Right forelimb (tissue), 1 donor: ENCODE data around the gene MXD4.

ENCODE experiments used
- DNase-seq: peaks from one replicate; pipeline ENCODE4 v3.0.0-alpha.2; 2018

The MXD4 gene

GRCh38 chr4:2291705-2292645 lies 30.1 kb upstream of the MXD4 start:
- DNase-seq, result peak; percentile 41

GRCh38 chr4:2290974-2291704 lies 29.2 kb upstream of the MXD4 start:
- DNase-seq, result peak; percentile 39

- DNase-seq, result peak; percentile 40
These were observed 28.6 kb upstream of the MXD4 start for GRCh38 chr4:2290488-2290887.

GRCh38 chr4:2289955-2290333 lies 28.0 kb upstream of the MXD4 start:
- peak; percentile 35 for DNase-seq

- DNase-seq, result peak; percentile 39
These were observed 27.5 kb upstream of the MXD4 start for GRCh38 chr4:2289311-2289954.

GRCh38 chr4:2288051-2288541 lies 26.2 kb upstream of the MXD4 start:
- peak; percentile 28 for DNase-seq

- peak; percentile 17 for DNase-seq
These were observed 25.6 kb upstream of the MXD4 start for GRCh38 chr4:2287594-2287915.

GRCh38 chr4:2286904-2287593 lies 25.1 kb upstream of the MXD4 start:
- DNase-seq, result peak; percentile 39

- peak; percentile 34 for DNase-seq
These were observed 23.9 kb upstream of the MXD4 start for GRCh38 chr4:2285613-2286381.

GRCh38 chr4:2284934-2285612 lies 23.2 kb upstream of the MXD4 start:
- DNase-seq, result peak; percentile 30

- peak; percentile 20 for DNase-seq
These were observed 22.4 kb upstream of the MXD4 start for GRCh38 chr4:2284161-2284933.

GRCh38 chr4:2283199-2283711 lies 21.3 kb upstream of the MXD4 start:
- DNase-seq, result no peak

GRCh38 chr4:2281575-2282343 lies 19.9 kb upstream of the MXD4 start:
- DNase-seq, result no peak

GRCh38 chr4:2280531-2281300 lies 18.8 kb upstream of the MXD4 start:
- DNase-seq, result no peak

- DNase-seq, result no peak
These were observed 16.0 kb upstream of the MXD4 start for GRCh38 chr4:2277956-2278355.

- DNase-seq, result no peak
These were observed 14.8 kb upstream of the MXD4 start for GRCh38 chr4:2276581-2277325.

- no peak for DNase-seq
These were observed 13.8 kb upstream of the MXD4 start for GRCh38 chr4:2275546-2276251.
